GM21367 (cell line): Measurements from ENCODE around the gene MAP4K5.

Experiments
- ATAC-seq: cut with Tn5 transposase; IDR thresholded peaks from one replicate; pipeline ENCODE4 v1.9.1; 2021; ENCODE audit not compliant: unreplicated experiment

The MAP4K5 gene

DNA sequence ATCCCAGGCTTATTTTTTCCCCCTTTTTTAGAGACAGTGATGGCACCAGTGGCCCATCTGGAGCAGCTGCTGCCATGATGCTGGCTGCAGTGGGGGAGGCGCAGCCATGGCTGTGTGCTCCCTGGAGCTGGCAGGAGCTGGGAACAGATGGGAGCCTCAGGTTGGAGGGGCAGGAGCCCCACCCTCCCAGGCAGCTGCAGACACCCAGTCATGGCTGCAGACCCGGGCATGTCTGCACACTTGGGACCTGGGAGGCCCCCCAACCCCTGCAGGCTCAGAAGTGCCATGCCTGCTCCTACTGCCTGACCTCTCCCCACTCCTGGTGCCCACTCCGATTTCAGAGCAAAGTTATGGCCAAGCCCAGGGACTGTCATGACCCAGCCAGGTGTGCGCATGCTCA is 160.8 kb downstream of the MAP4K5 start:
- ATAC-seq: no peak
